IMR-90 (cell line): ENCODE data around the gene MRPL51. TPM values are rescaled to one million over a fixed set of nuclear protein-coding genes. Genes with fewer than 3 reads are reported as not detected.

ENCODE experiments used
- ATAC-seq: fragments of 200-7000 bp; cut with Tn5 transposase; 2 replicates; pipeline ENCODE4 v1.9.1; 2020; ENCODE audit warnings: low read depth, mild to moderate bottlenecking, moderate library complexity
- BruUV-seq: library from RNA; stranded (reverse); fragments of 400-500 nt; replicated peaks from 2 replicates; lab custom pipeline; 2021; lab: Mats Ljungman, UMichigan
- CTCF ChIA-PET: fragments of 300-600 bp; formaldehyde crosslinking; extraction: SDS; loops from one replicate; lab custom pipeline; 2021; ENCODE audit warnings: antibody characterized with exemption; lab: Yijun Ruan, JAX
- POLR2A ChIA-PET: fragments of 300-600 bp; sonication (Branson Sonifier 250); formaldehyde crosslinking; loops from one replicate; lab custom pipeline; 2022; ENCODE audit warnings: antibody characterized with exemption; ENCODE audit not compliant: unreplicated experiment; lab: Charles Lee
- DNase-seq: peaks from one replicate; pipeline ENCODE4 v3.0.0; 2013
- H2AFZ ChIP-seq: replicated peaks from 2 replicates; pipeline ENCODE3; 2013; ENCODE audit warnings: low read length, mild to moderate bottlenecking; ENCODE audit not compliant: poor library complexity
- H2AK5ac ChIP-seq: 2 replicates; pipeline ENCODE4 v1.6.1; 2013; ENCODE audit warnings: low read depth, low read length, inconsistent platforms
- H2AK9ac ChIP-seq: replicated peaks from 2 replicates; pipeline ENCODE3; 2013; ENCODE audit warnings: mild to moderate bottlenecking, low read depth, low read length, moderate library complexity; ENCODE audit not compliant: poor library complexity
- H2BK120ac ChIP-seq: 2 replicates; pipeline ENCODE4 v1.6.1; 2013; ENCODE audit warnings: low read depth, low read length, inconsistent platforms
- H2BK15ac ChIP-seq: 3 replicates; pipeline ENCODE4 v1.6.1; 2013; ENCODE audit warnings: low read depth, low read length, inconsistent platforms
- H2BK20ac ChIP-seq: 2 replicates; pipeline ENCODE4 v1.6.1; 2013; ENCODE audit warnings: low read depth, mild to moderate bottlenecking, inconsistent platforms, low read length, moderate library complexity
- H2BK5ac ChIP-seq: 2 replicates; pipeline ENCODE4 v1.6.1; 2013; ENCODE audit warnings: mild to moderate bottlenecking, low read depth, low read length, inconsistent platforms; ENCODE audit not compliant: poor library complexity, severe bottlenecking
- H3K14ac ChIP-seq: replicated peaks from 2 replicates; pipeline ENCODE4 v1.6.1; 2013; ENCODE audit warnings: low read depth, low read length, inconsistent platforms
- H3K18ac ChIP-seq: 2 replicates; pipeline ENCODE4 v1.6.1; 2013; ENCODE audit warnings: low read depth, low read length, control low read depth
- H3K23ac ChIP-seq: 2 replicates; pipeline ENCODE4 v1.6.1; 2013; ENCODE audit warnings: low read depth, low read length, inconsistent platforms
- H3K27ac ChIP-seq: 2 replicates; pipeline ENCODE4 v1.5.1; 2013; ENCODE audit warnings: mild to moderate bottlenecking, control low read depth, low read length; ENCODE audit not compliant: insufficient read depth
- H3K27me3 ChIP-seq: 2 replicates; pipeline ENCODE4 v1.6.1; 2013; ENCODE audit warnings: low read length; ENCODE audit not compliant: control insufficient read depth, insufficient read depth
- H3K36me3 ChIP-seq: 2 replicates; pipeline ENCODE4 v1.6.1; 2013; ENCODE audit warnings: low read length, mixed read lengths; ENCODE audit not compliant: control insufficient read depth, insufficient read depth
- H3K4ac ChIP-seq: 2 replicates; pipeline ENCODE4 v1.6.1; 2013; ENCODE audit warnings: low read depth, low read length, inconsistent platforms
- H3K4me1 ChIP-seq: 2 replicates; pipeline ENCODE4 v1.6.1; 2013; ENCODE audit warnings: low read length, mixed read lengths; ENCODE audit not compliant: control insufficient read depth, insufficient read depth
- H3K4me2 ChIP-seq: 2 replicates; pipeline ENCODE4 v1.6.1; 2013; ENCODE audit warnings: low read depth, mild to moderate bottlenecking, control low read depth, low read length, moderate library complexity
- H3K4me3 ChIP-seq: 2 replicates; pipeline ENCODE4 v1.5.1; 2013; ENCODE audit warnings: low read depth, mild to moderate bottlenecking, control low read depth, low read length, moderate library complexity; ENCODE audit not compliant: insufficient read depth
- H3K56ac ChIP-seq: 2 replicates; pipeline ENCODE4 v1.6.1; 2013; ENCODE audit warnings: low read length, inconsistent platforms; ENCODE audit not compliant: insufficient read depth; ENCODE audit errors: extremely low read depth
- H3K79me1 ChIP-seq, 2 experiments: 2 replicates each; pipeline ENCODE4 v1.6.1; 2013; ENCODE audit warnings: low read length in 2 of 2, inconsistent platforms in 1 of 2, low read depth in 1 of 2
- H3K9ac ChIP-seq: 2 replicates; pipeline ENCODE4 v1.6.1; 2013; ENCODE audit warnings: low read depth, low read length, control low read depth
- H3K9me1 ChIP-seq: 2 replicates; pipeline ENCODE4 v1.6.1; 2013; ENCODE audit warnings: low read length, inconsistent platforms; ENCODE audit not compliant: insufficient read depth
- H3K9me3 ChIP-seq: 2 replicates; pipeline ENCODE4 v1.6.1; 2013; ENCODE audit warnings: low read length; ENCODE audit not compliant: control insufficient read depth, insufficient read depth
- H4K20me1 ChIP-seq: 2 replicates; pipeline ENCODE4 v1.6.1; 2013; ENCODE audit warnings: low read length, inconsistent platforms; ENCODE audit not compliant: insufficient read depth
- H4K5ac ChIP-seq: 2 replicates; pipeline ENCODE4 v1.6.1; 2013; ENCODE audit warnings: mild to moderate bottlenecking, low read depth, low read length, control low read depth
- H4K8ac ChIP-seq, 2 experiments: 2 replicates each; pipeline ENCODE4 v1.6.1; 2013; ENCODE audit warnings: low read depth in 2 of 2, low read length in 2 of 2, control low read depth in 1 of 2, inconsistent platforms in 1 of 2
- H4K91ac ChIP-seq: 2 replicates; pipeline ENCODE4 v1.6.1; 2013; ENCODE audit warnings: low read depth, low read length, inconsistent platforms; ENCODE audit not compliant: insufficient read depth
- BHLHE40 ChIP-seq: fragments of 150-350 bp; IDR thresholded peaks from 2 replicates; pipeline ENCODE4 v1.6.1; 2016; ENCODE audit warnings: mild to moderate bottlenecking, low read depth, low read length
- CHD1 ChIP-seq: IDR thresholded peaks from 2 replicates; pipeline ENCODE4 v1.6.1; 2012; ENCODE audit warnings: low read depth, low read length, improper control_type of control experiment
- FOS ChIP-seq: fragments of 150-350 bp; IDR thresholded peaks from 2 replicates; pipeline ENCODE4 v1.6.1; 2016; ENCODE audit warnings: low read depth, low read length
- MAFK ChIP-seq: IDR thresholded peaks from 2 replicates; pipeline ENCODE4 v1.6.1; 2012; ENCODE audit warnings: low read depth, low read length, improper control_type of control experiment
- MAZ ChIP-seq: IDR thresholded peaks from 2 replicates; pipeline ENCODE4 v1.6.1; 2012; ENCODE audit warnings: low read depth, mild to moderate bottlenecking, low read length, improper control_type of control experiment, moderate library complexity, borderline replicate concordance
- MXI1 ChIP-seq: IDR thresholded peaks from 2 replicates; pipeline ENCODE4 v1.6.1; 2012; ENCODE audit warnings: low read depth, mild to moderate bottlenecking, low read length, moderate library complexity, borderline replicate concordance
- NFE2L2 ChIP-seq: fragments of 150-350 bp; IDR thresholded peaks from 2 replicates; pipeline ENCODE4 v1.6.1; 2016; ENCODE audit warnings: low read depth, mild to moderate bottlenecking, low read length
- POLR2A ChIP-seq: IDR thresholded peaks from 2 replicates; pipeline ENCODE4 v1.6.1; 2012; ENCODE audit warnings: mild to moderate bottlenecking, low read depth, low read length
- RAD21 ChIP-seq: IDR thresholded peaks from 2 replicates; pipeline ENCODE4 v1.6.1; 2012; ENCODE audit warnings: low read length, improper control_type of control experiment
- RCOR1 ChIP-seq: IDR thresholded peaks from 2 replicates; pipeline ENCODE4 v1.6.1; 2012; ENCODE audit warnings: mild to moderate bottlenecking, low read length, improper control_type of control experiment; ENCODE audit not compliant: insufficient replicate concordance
- RFX5 ChIP-seq: IDR thresholded peaks from 2 replicates; pipeline ENCODE4 v1.8.0; 2012; ENCODE audit warnings: low read depth, mild to moderate bottlenecking, low read length, moderate library complexity
- SMC3 ChIP-seq: fragments of 150-350 bp; IDR thresholded peaks from 2 replicates; pipeline ENCODE4 v1.6.1; 2016; ENCODE audit warnings: low read depth, mild to moderate bottlenecking, antibody characterized with exemption, low read length, moderate library complexity
- WGBS, 2 experiments: methylation state at CpG; one replicate each; pipeline versions ENCODE4 v1.1.5 to v1.1.7; 2013; ENCODE audit warnings: missing lambda C conversion rate in 2 of 2; ENCODE audit not compliant: insufficient read length in 1 of 2; ENCODE audit errors: extremely low coverage in 2 of 2; 5-methylcytosine and 5-hydroxymethylcytosine counted together
- dilution Hi-C: fragments of 300-500 bp; cut with HindIII; formaldehyde crosslinking; loops from one replicate; pipeline ENCODE4 v1.14.3; 2018; ENCODE audit warnings: low sequenced_read_pairs; ENCODE audit not compliant: unreplicated experiment
- in situ Hi-C: fragments of 300-500 bp; cut with MboI; formaldehyde crosslinking; loops from 3 replicates; pipeline ENCODE4 v1.14.3; 2019; ENCODE audit warnings: low sequenced_read_pairs, inconsistent platforms, mixed read lengths
- intact Hi-C: fragments of 100-400 bp; cut with micrococcal nuclease; formaldehyde crosslinking; loops from 2 replicates; pipeline ENCODE4 v1.10.0; 2022
- polyA plus RNA-seq, 3 experiments: library from polyadenylated mRNA; depleted of rRNA; stranded (reverse); fragments of >200 nt; gene quantifications; 2 replicates each; pipeline ENCODE4 v1.2.3, GENCODE V29; 2012; ENCODE audit warnings: low replicate concordance in 1 of 3
- total RNA-seq: library from RNA; depleted of rRNA; stranded (reverse); fragments of >200 nt; gene quantifications from 2 replicates; pipeline ENCODE4 v1.2.3, GENCODE V29; 2012
- TF ChIP-seq, protein P1 (sequence below): conservative IDR thresholded peaks from 2 replicates; pipeline ENCODE4 v1.5.1; 2012; ENCODE audit warnings: mild to moderate bottlenecking, low read depth, low read length, improper control_type of control experiment
- TF ChIP-seq, protein P2 (sequence below): fragments of 150-350 bp; IDR thresholded peaks from 2 replicates; pipeline ENCODE4 v1.6.1; 2017; ENCODE audit warnings: mild to moderate bottlenecking, antibody characterized with exemption, low read length, low read depth
- TF ChIP-seq, protein P3 (sequence below): fragments of 150-350 bp; IDR thresholded peaks from 2 replicates; pipeline ENCODE4 v1.6.1; 2016; ENCODE audit warnings: low read depth, mild to moderate bottlenecking, low read length, moderate library complexity, borderline replicate concordance

Gene MRPL51
- total and polyA plus RNA-seq, 2 of the 4 experiments (the other 2 are of a cell fraction), result 80.1 to 160 TPM

DNA sequence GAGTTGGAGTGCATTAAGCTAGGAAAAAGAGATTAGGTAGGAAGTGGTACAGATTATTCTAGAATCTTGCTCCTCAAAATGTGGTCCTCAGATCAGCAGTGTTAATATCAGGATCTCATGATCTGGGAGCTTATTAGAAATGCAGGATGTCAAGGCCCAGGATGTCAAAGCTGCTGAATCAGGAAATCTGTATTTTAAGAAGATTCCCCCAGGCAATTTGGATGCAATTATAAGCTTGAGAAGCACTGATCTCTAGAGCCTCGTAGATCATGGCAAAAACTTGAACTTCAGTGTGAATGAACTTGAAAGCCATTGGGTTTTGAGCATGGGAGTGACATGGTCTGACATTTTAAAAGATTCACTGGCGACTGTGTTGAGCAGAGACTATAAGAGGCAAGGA lies 7.4 kb upstream of the MRPL51 start:
- no TSS peak for BruUV-seq
- POLR2A ChIA-PET, result no interaction called here
- H4K20me1 ChIP-seq, result no peaks in the 10 kb centered on the region

More for the DNA sequence above, 7.4 kb upstream of the MRPL51 start:
- ATAC-seq (no peak), DNase-seq (no peak)
- no peak overlapping the region for H4K91ac ChIP-seq
- H3K36me3 ChIP-seq, result peaks cover 13% of the 10 kb centered on the region
- TF ChIP-seq MXI1 (no peak), NFE2L2 (no peak), SMC3 (no peak), MAFK (no peak), MAZ (no peak), POLR2A (no peak), BHLHE40 (no peak), RFX5 (no peak), RAD21 (no peak), CHD1 (no peak), FOS (no peak), RCOR1 (no peak)
- TF ChIP-seq, protein P1, sequence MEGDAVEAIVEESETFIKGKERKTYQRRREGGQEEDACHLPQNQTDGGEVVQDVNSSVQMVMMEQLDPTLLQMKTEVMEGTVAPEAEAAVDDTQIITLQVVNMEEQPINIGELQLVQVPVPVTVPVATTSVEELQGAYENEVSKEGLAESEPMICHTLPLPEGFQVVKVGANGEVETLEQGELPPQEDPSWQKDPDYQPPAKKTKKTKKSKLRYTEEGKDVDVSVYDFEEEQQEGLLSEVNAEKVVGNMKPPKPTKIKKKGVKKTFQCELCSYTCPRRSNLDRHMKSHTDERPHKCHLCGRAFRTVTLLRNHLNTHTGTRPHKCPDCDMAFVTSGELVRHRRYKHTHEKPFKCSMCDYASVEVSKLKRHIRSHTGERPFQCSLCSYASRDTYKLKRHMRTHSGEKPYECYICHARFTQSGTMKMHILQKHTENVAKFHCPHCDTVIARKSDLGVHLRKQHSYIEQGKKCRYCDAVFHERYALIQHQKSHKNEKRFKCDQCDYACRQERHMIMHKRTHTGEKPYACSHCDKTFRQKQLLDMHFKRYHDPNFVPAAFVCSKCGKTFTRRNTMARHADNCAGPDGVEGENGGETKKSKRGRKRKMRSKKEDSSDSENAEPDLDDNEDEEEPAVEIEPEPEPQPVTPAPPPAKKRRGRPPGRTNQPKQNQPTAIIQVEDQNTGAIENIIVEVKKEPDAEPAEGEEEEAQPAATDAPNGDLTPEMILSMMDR, result no peak
- TF ChIP-seq, protein P2, sequence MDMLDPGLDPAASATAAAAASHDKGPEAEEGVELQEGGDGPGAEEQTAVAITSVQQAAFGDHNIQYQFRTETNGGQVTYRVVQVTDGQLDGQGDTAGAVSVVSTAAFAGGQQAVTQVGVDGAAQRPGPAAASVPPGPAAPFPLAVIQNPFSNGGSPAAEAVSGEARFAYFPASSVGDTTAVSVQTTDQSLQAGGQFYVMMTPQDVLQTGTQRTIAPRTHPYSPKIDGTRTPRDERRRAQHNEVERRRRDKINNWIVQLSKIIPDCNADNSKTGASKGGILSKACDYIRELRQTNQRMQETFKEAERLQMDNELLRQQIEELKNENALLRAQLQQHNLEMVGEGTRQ, result no peak
- TF ChIP-seq, protein P3, sequence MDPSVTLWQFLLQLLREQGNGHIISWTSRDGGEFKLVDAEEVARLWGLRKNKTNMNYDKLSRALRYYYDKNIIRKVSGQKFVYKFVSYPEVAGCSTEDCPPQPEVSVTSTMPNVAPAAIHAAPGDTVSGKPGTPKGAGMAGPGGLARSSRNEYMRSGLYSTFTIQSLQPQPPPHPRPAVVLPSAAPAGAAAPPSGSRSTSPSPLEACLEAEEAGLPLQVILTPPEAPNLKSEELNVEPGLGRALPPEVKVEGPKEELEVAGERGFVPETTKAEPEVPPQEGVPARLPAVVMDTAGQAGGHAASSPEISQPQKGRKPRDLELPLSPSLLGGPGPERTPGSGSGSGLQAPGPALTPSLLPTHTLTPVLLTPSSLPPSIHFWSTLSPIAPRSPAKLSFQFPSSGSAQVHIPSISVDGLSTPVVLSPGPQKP, result no peak
- no peak overlapping the region for H2AFZ ChIP-seq
- no peak overlapping the region for H3K27ac ChIP-seq
- WGBS, 2 experiments, result no CpG with 5 or more reads among the region's 2 CpGs
- H2AK9ac ChIP-seq, result no peak overlapping the region
- H3K4me1 ChIP-seq, result no peaks in the 10 kb centered on the region
- dilution Hi-C loops, result no loop called here
- no peak overlapping the region; the same call in 1 of the 2 replicates for H3K23ac ChIP-seq
- H3K27me3 ChIP-seq, result no peaks in the 10 kb centered on the region
- H3K9ac ChIP-seq, result no peak overlapping the region
- H2AK5ac ChIP-seq, result no peak overlapping the region
- no peak overlapping the region for H2BK5ac ChIP-seq
- no peak overlapping the region for H3K4ac ChIP-seq
- H3K18ac ChIP-seq, result no peak overlapping the region
- H2BK120ac ChIP-seq, result no peak overlapping the region
- no peak overlapping the region for H3K14ac ChIP-seq
- H2BK20ac ChIP-seq, result no peak overlapping the region
- intact Hi-C loops, result no loop called here
- CTCF ChIA-PET, result interaction anchor here (0.7 kb wide), 1 partner anchor 36 kb away, joined by 3 read pairs; no protein-coding TSS in a partner anchor
- H3K4me3 ChIP-seq, result no peak overlapping the region
- peaks cover 35 to 60% of the 10 kb centered on the region in 2 experiments for H3K79me1 ChIP-seq
- peaks cover 3% of the 10 kb centered on the region; the same call in 1 of the 2 replicates for H3K9me1 ChIP-seq
- H4K5ac ChIP-seq, result no peak overlapping the region
- in situ Hi-C loops, result no loop called here
- no peak overlapping the region for H2BK15ac ChIP-seq
- H3K4me2 ChIP-seq, result no peak overlapping the region
- no peak overlapping the region for H4K8ac ChIP-seq
- no peak overlapping the region for H3K56ac ChIP-seq
- no peaks in the 10 kb centered on the region for H3K9me3 ChIP-seq
